KMS-11 (cell line): ENCODE results near the gene GCA.

ENCODE experiments used
- H2AFZ ChIP-seq: fragments of 200-600 bp; sonication (generic); 2 replicates; pipeline ENCODE4 v1.6.1; 2016; ENCODE audit warnings: antibody characterized with exemption, mixed run types, low read depth
- H3K27ac ChIP-seq: fragments of 200-600 bp; sonication (generic); 2 replicates; pipeline ENCODE4 v1.6.1; 2016; ENCODE audit warnings: mild to moderate bottlenecking, mixed run types
- H3K27me3 ChIP-seq: fragments of 200-600 bp; sonication (generic); 2 replicates; pipeline ENCODE4 v1.6.1; 2017; ENCODE audit warnings: mild to moderate bottlenecking, low read depth, mixed run types, moderate library complexity; ENCODE audit not compliant: insufficient read depth
- H3K36me3 ChIP-seq: fragments of 200-600 bp; sonication (generic); 2 replicates; pipeline ENCODE4 v1.6.1; 2017; ENCODE audit warnings: mild to moderate bottlenecking, mixed run types; ENCODE audit not compliant: insufficient read depth
- H3K4me1 ChIP-seq: fragments of 200-600 bp; sonication (generic); 2 replicates; pipeline ENCODE4 v1.6.1; 2016; ENCODE audit warnings: mild to moderate bottlenecking, low read depth, mixed run types; ENCODE audit not compliant: poor library complexity, severe bottlenecking
- H3K4me2 ChIP-seq: fragments of 200-600 bp; sonication (generic); 2 replicates; pipeline ENCODE4 v1.7.0; 2016; ENCODE audit warnings: mild to moderate bottlenecking, mixed run types
- H3K4me3 ChIP-seq: fragments of 200-600 bp; sonication (generic); IDR thresholded peaks from 2 replicates; pipeline ENCODE4 v1.6.1; 2017; ENCODE audit warnings: low read depth, low read length, mixed read lengths; ENCODE audit not compliant: insufficient read depth
- H3K79me2 ChIP-seq: fragments of 200-600 bp; sonication (generic); 2 replicates; pipeline ENCODE4 v1.6.1; 2016; ENCODE audit warnings: low read depth, mixed run types; ENCODE audit not compliant: insufficient read depth
- H3K9ac ChIP-seq: fragments of 200-600 bp; sonication (generic); 2 replicates; pipeline ENCODE4 v1.6.1; 2016; ENCODE audit warnings: mild to moderate bottlenecking, mixed run types
- H4K20me1 ChIP-seq: fragments of 200-600 bp; sonication (generic); 2 replicates; pipeline ENCODE4 v1.6.1; 2016; ENCODE audit warnings: mild to moderate bottlenecking, mixed run types; ENCODE audit not compliant: insufficient read depth
- TF ChIP-seq, protein P1 (sequence below): fragments of 200-600 bp; sonication (generic); conservative IDR thresholded peaks from 2 replicates; pipeline ENCODE4 v1.6.1; 2017; ENCODE audit warnings: low read depth, mild to moderate bottlenecking, antibody characterized with exemption, low read length, moderate library complexity, mixed read lengths

GCA gene

DNA sequence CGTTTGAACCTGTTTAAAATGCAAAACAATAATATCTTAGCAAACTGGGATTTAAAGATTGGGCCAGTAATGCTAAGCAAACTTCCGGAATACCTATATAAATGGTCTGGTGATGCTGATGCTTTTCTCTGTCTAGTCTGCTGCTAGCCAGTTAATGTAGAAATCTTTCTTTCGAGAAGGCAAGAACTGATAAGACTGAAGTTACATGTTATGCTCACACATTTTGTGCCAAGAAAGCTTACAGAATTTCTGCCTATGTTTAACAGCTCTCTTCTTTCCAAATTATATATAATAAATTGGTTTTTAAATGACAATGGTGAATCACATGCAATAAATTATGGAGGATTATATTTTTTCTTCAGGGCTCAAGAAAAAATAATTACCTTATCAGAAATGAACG lies 37.9 kb downstream of the GCA start:
- Histone ChIP-seq H3K4me3 (no peak overlapping the region), H2AFZ (no peak overlapping the region)
- TF ChIP-seq, protein P1, sequence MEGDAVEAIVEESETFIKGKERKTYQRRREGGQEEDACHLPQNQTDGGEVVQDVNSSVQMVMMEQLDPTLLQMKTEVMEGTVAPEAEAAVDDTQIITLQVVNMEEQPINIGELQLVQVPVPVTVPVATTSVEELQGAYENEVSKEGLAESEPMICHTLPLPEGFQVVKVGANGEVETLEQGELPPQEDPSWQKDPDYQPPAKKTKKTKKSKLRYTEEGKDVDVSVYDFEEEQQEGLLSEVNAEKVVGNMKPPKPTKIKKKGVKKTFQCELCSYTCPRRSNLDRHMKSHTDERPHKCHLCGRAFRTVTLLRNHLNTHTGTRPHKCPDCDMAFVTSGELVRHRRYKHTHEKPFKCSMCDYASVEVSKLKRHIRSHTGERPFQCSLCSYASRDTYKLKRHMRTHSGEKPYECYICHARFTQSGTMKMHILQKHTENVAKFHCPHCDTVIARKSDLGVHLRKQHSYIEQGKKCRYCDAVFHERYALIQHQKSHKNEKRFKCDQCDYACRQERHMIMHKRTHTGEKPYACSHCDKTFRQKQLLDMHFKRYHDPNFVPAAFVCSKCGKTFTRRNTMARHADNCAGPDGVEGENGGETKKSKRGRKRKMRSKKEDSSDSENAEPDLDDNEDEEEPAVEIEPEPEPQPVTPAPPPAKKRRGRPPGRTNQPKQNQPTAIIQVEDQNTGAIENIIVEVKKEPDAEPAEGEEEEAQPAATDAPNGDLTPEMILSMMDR: no peak

DNA sequence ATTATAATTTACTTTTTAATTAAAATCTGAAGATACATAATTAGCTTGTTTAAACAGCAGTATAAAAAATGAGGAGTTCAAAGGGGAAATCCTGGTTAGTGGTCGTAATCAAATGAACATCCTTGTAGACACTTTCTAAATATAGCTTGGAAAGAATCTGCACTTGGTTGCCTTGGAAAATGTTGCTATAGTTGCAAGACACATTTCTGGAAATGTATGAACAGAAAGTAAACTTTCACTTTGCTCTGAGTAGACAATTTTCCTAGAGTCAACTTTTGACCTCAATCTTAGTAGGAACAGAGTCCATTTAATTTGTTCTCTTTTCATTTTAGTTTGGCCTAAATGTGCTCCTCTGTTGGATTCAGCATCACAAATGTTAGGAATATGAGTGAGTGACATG lies 38.3 kb downstream of the GCA start:
- Histone ChIP-seq H3K4me2 (no peak overlapping the region), H3K36me3 (no peaks in the 10 kb centered on the region), H3K27ac (no peak overlapping the region), H3K4me3 (no peak overlapping the region), H3K27me3 (no peaks in the 10 kb centered on the region), H3K4me1 (peaks cover 8% of the 10 kb centered on the region), H3K79me2 (no peaks in the 10 kb centered on the region), H2AFZ (no peak overlapping the region), H4K20me1 (no peaks in the 10 kb centered on the region), H3K9ac (no peak overlapping the region)
- TF ChIP-seq, protein P1: no peak

More for the DNA sequence above, 37.9 kb downstream of the GCA start:
- Histone ChIP-seq H3K79me2 (no peaks in the 10 kb centered on the region), H3K9ac (no peak overlapping the region), H3K4me1 (peaks cover 4% of the 10 kb centered on the region), H4K20me1 (no peaks in the 10 kb centered on the region), H3K4me2 (no peak overlapping the region), H3K27me3 (no peaks in the 10 kb centered on the region), H3K27ac (no peak overlapping the region), H3K36me3 (no peaks in the 10 kb centered on the region)

DNA sequence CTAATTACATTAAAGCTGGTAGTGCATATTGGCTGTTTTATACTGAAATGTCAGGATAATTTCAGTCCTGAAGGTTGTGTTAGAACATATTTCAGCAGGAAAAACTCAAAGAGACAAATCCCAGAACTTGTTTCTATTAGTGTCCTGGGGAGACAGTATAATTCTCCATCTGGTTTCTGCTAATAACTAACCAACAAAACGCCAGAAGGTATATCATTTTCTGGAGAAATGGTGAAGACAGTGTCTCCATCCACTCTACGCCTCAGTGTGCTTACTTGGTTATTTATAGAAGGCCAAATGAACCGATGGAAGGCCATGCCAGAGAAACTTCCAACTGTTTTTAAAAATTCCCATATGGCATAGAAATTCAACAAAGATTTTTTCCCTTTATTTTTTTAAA lies 41.6 kb downstream of the GCA start:
- Histone ChIP-seq H2AFZ (no peak overlapping the region), H3K36me3 (no peaks in the 10 kb centered on the region), H3K27ac (no peak overlapping the region), H3K4me1 (peaks cover 8% of the 10 kb centered on the region), H3K79me2 (no peaks in the 10 kb centered on the region), H3K4me2 (no peak overlapping the region), H3K4me3 (no peak overlapping the region), H3K9ac (no peak overlapping the region), H3K27me3 (no peaks in the 10 kb centered on the region), H4K20me1 (no peaks in the 10 kb centered on the region)
- TF ChIP-seq, protein P1: no peak

DNA sequence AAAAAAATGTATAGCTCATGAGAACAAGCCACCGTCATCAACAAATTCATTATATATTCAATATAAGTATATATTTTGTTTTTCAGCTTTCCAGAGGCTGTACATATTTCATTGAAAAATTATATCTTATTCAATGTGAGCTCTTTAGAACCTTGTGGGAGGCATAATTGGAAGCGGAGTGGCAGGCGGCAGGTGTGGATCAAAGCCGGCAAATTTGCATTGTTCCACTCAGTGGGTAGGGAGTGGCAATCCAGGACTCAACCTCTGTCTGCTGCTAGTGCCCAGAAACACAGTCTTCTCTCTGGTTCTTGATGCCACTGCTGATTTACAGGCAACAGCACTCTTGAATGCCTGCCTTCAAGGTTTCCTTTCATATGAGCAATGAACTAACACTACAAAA lies 46.9 kb downstream of the GCA start:
- H3K4me3 ChIP-seq: no peak overlapping the region
- no peak overlapping the region for H3K27ac ChIP-seq
- H3K4me1 ChIP-seq: peaks cover 4% of the 10 kb centered on the region
- no peaks in the 10 kb centered on the region for H3K27me3 ChIP-seq
- H3K9ac ChIP-seq: no peak overlapping the region
- TF ChIP-seq, protein P1: no peak
- H3K36me3 ChIP-seq: no peaks in the 10 kb centered on the region
- no peak overlapping the region for H3K4me2 ChIP-seq
- no peaks in the 10 kb centered on the region for H3K79me2 ChIP-seq
- H4K20me1 ChIP-seq: no peaks in the 10 kb centered on the region
- no peak overlapping the region for H2AFZ ChIP-seq
